A673 (cell line): ENCODE results near the gene IL6R. TPM values are rescaled to one million over a fixed set of nuclear protein-coding genes. Genes with fewer than 3 reads are reported as not detected.

Experiments
- BruUV-seq: library from RNA; stranded (reverse); fragments of 400-500 nt; replicated peaks from 2 replicates; lab custom pipeline; 2021; lab: Mats Ljungman, UMichigan
- CTCF ChIA-PET: fragments of 300-600 bp; sonication (Branson Sonifier 250); formaldehyde crosslinking; loops from one replicate; lab custom pipeline; 2022; ENCODE audit warnings: antibody characterized with exemption; lab: Charles Lee
- POLR2A ChIA-PET: fragments of 300-600 bp; sonication (Branson Sonifier 250); formaldehyde crosslinking; loops from one replicate; lab custom pipeline; 2022; ENCODE audit warnings: antibody characterized with exemption; ENCODE audit not compliant: low non-redundant PET; lab: Charles Lee
- DNase-seq: peaks from one replicate; pipeline ENCODE4 v3.0.0-alpha.2; 2015; ENCODE audit warnings: low spot score
- H3K27ac ChIP-seq: fragments of 200-600 bp; sonication (generic); 2 replicates; pipeline ENCODE4 v1.5.1; 2016; ENCODE audit warnings: mixed run types, low read depth, mild to moderate bottlenecking, mixed read lengths, antibody characterized with exemption, low read length; ENCODE audit not compliant: poor library complexity, severe bottlenecking
- H3K27me3 ChIP-seq: fragments of 200-600 bp; sonication (generic); replicated peaks from 2 replicates; pipeline ENCODE4 v1.6.1; 2017; ENCODE audit warnings: mixed run types, low read depth, mild to moderate bottlenecking, mixed read lengths, antibody characterized with exemption, low read length; ENCODE audit not compliant: insufficient read depth, poor library complexity
- H3K36me3 ChIP-seq: fragments of 200-600 bp; sonication (generic); 2 replicates; pipeline ENCODE4 v1.6.1; 2016; ENCODE audit warnings: mixed run types, mild to moderate bottlenecking, mixed read lengths, antibody characterized with exemption, low read length; ENCODE audit not compliant: insufficient read depth, poor library complexity, severe bottlenecking
- H3K4me1 ChIP-seq: fragments of 200-600 bp; sonication (generic); 2 replicates; pipeline ENCODE4 v1.6.1; 2017; ENCODE audit warnings: mixed run types, mild to moderate bottlenecking, mixed read lengths, antibody characterized with exemption, low read length; ENCODE audit not compliant: insufficient read depth, poor library complexity, severe bottlenecking
- H3K4me3 ChIP-seq: fragments of 200-600 bp; sonication (generic); 2 replicates; pipeline ENCODE4 v1.5.1; 2016; ENCODE audit warnings: low read depth, mixed run types, mild to moderate bottlenecking, mixed read lengths, low read length; ENCODE audit not compliant: poor library complexity, severe bottlenecking
- H3K9me3 ChIP-seq: fragments of 200-600 bp; sonication (generic); 2 replicates; pipeline ENCODE4 v1.6.1; 2016; ENCODE audit warnings: mixed run types, low read depth, mild to moderate bottlenecking, mixed read lengths, antibody characterized with exemption, low read length; ENCODE audit not compliant: poor library complexity, severe bottlenecking
- EZH2 ChIP-seq: fragments of 200-600 bp; sonication (generic); IDR thresholded peaks from 2 replicates; pipeline ENCODE4 v1.6.1; 2017; ENCODE audit warnings: borderline replicate concordance, low read depth, mild to moderate bottlenecking, mixed read lengths, antibody characterized with exemption, low read length; ENCODE audit not compliant: poor library complexity, severe bottlenecking
- intact Hi-C: fragments of 100-400 bp; cut with micrococcal nuclease; formaldehyde crosslinking; loops from one replicate; pipeline ENCODE4 v1.10.0; 2022; ENCODE audit not compliant: unreplicated experiment
- total RNA-seq: library from RNA; stranded (reverse); gene quantifications from 2 replicates; pipeline ENCODE4 v1.2.3, GENCODE V29; 2021
- TF ChIP-seq, protein P1 (sequence below): fragments of 300-800, 200-600 bp; sonication (generic); conservative IDR thresholded peaks from 2 replicates; pipeline ENCODE4 v1.5.1; 2017; ENCODE audit warnings: low read depth, mild to moderate bottlenecking, antibody characterized with exemption, low read length, moderate library complexity, mixed read lengths

The IL6R gene
- total RNA-seq, 1 experiment from 2014 or later = 1.9 TPM

DNA sequence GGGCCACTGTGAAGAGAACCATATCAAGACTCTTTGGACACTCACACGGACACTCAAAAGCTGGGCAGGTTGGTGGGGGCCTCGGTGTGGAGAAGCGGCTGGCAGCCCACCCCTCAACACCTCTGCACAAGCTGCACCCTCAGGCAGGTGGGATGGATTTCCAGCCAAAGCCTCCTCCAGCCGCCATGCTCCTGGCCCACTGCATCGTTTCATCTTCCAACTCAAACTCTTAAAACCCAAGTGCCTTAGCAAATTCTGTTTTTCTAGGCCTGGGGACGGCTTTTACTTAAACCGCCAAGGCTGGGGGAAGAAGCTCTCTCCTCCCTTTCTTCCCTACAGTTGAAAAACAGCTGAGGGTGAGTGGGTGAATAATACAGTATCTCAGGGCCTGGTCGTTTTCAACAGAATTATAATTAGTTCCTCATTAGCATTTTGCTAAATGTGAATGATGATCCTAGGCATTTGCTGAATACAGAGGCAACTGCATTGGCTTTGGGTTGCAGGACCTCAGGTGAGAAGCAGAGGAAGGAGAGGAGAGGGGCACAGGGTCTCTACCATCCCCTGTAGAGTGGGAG lies 60.6 kb downstream of the IL6R start:
- Histone ChIP-seq H3K4me1 (peaks cover 17% of the 10 kb centered on the region), H3K27me3 (no peaks in the 10 kb centered on the region), H3K9me3 (no peaks in the 10 kb centered on the region), H3K36me3 (no peaks in the 10 kb centered on the region), H3K27ac (peak overlapping the region; percentile 9), H3K4me3 (no peak overlapping the region)
- ChIA-PET POLR2A (no interaction called here), CTCF (interaction anchor here (0.6 kb wide), 1 partner anchor 807 kb away, joined by 8 read pairs; the partner anchor contains the start of gene CLK2)
- TF ChIP-seq EZH2 = no peak
- TF ChIP-seq, protein P1, sequence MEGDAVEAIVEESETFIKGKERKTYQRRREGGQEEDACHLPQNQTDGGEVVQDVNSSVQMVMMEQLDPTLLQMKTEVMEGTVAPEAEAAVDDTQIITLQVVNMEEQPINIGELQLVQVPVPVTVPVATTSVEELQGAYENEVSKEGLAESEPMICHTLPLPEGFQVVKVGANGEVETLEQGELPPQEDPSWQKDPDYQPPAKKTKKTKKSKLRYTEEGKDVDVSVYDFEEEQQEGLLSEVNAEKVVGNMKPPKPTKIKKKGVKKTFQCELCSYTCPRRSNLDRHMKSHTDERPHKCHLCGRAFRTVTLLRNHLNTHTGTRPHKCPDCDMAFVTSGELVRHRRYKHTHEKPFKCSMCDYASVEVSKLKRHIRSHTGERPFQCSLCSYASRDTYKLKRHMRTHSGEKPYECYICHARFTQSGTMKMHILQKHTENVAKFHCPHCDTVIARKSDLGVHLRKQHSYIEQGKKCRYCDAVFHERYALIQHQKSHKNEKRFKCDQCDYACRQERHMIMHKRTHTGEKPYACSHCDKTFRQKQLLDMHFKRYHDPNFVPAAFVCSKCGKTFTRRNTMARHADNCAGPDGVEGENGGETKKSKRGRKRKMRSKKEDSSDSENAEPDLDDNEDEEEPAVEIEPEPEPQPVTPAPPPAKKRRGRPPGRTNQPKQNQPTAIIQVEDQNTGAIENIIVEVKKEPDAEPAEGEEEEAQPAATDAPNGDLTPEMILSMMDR = no peak
- no peak for DNase-seq
- BruUV-seq = no TSS peak
- intact Hi-C loops = no loop called here

DNA sequence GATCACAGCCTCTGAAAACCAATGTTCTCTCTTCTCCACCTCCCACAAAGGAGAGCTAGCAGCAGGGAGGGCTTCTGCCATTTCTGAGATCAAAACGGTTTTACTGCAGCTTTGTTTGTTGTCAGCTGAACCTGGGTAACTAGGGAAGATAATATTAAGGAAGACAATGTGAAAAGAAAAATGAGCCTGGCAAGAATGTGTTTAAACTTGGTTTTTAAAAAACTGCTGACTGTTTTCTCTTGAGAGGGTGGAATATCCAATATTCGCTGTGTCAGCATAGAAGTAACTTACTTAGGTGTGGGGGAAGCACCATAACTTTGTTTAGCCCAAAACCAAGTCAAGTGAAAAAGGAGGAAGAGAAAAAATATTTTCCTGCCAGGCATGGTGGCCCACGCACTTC lies 61.1 kb downstream of the IL6R start:
- DNase-seq = no peak
- peak overlapping the region; percentile 9 for H3K27ac ChIP-seq
- no peak for TF ChIP-seq EZH2
- TF ChIP-seq, protein P1 = no peak
- H3K4me3 ChIP-seq = no peak overlapping the region
- no peaks in the 10 kb centered on the region for H3K9me3 ChIP-seq
- H3K4me1 ChIP-seq = peaks cover 17% of the 10 kb centered on the region
- H3K36me3 ChIP-seq = no peaks in the 10 kb centered on the region
- POLR2A ChIA-PET = no interaction called here
- CTCF ChIA-PET = interaction anchor here (0.6 kb wide), 2 partner anchors 16 to 807 kb away, joined by 4 to 8 read pairs; partner anchors contain the start of gene CLK2
- H3K27me3 ChIP-seq = no peaks in the 10 kb centered on the region
- no TSS peak for BruUV-seq
- intact Hi-C loops = no loop called here

DNA sequence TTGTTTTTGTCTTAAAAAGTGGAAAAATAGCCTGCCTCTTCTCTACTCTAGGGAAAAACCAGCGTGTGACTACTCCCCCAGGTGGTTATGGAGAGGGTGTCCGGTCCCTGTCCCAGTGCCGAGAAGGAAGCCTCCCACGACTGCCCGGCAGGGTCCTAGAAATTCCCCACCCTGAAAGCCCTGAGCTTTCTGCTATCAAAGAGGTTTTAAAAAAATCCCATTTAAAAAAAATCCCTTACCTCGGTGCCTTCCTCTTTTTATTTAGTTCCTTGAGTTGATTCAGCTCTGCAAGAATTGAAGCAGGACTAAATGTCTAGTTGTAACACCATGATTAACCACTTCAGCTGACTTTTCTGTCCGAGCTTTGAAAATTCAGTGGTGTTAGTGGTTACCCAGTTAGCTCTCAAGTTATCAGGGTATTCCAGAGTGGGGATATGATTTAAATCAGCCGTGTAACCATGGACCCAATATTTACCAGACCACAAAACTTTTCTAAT lies 61.8 kb downstream of the IL6R start:
- peak; percentile 24 for DNase-seq
- Histone ChIP-seq H3K27me3 (no peaks in the 10 kb centered on the region), H3K4me3 (no peak overlapping the region), H3K36me3 (no peaks in the 10 kb centered on the region), H3K9me3 (no peaks in the 10 kb centered on the region), H3K4me1 (peaks cover 17% of the 10 kb centered on the region), H3K27ac (no peak overlapping the region)
- ChIA-PET POLR2A (no interaction called here), CTCF (no interaction called here)
- BruUV-seq = no TSS peak
- TF ChIP-seq EZH2 = no peak
- TF ChIP-seq, protein P1 = peak; percentile 29; the same call in 1 of the 2 replicates
- intact Hi-C loops = no loop called here
